ENCODE data around the gene GPBP1. TPM values are rescaled to one million over a fixed set of nuclear protein-coding genes. Genes with fewer than 3 reads are reported as not detected.

The GPBP1 gene
- polyA plus RNA-seq, 3 donors: 23.2 to 43.7 (median 30.9) TPM

GRCh38 chr5:57152316-57152715 is 21.5 kb upstream of the GPBP1 start:
- intact Hi-C loops (cut with micrococcal nuclease): no loop called here
- Mint-ChIP-seq H3K4me1 (no peaks in the 10 kb centered on the region), H3K9me3 (peaks cover 2 to 8% (median 7%) of the 10 kb centered on the region in 7 donors), H3K36me3 (no peaks in the 10 kb centered on the region), H3K4me3 (no peak overlapping the region), H3K27me3 (ENCODE audit: low read depth in 3 of 3) (peaks cover 0 to 1% (median 0%) of the 10 kb centered on the region in 3 donors), H3K27ac (no peak overlapping the region)
- no peaks in the 10 kb centered on the region for H3K36me3 ChIP-seq (replicated peaks in 1 of 2; ENCODE audit: control insufficient read depth in 1 of 2, insufficient read depth in 2 of 2, low read length in 2 of 2)
- H3K27me3 ChIP-seq (ENCODE audit: control insufficient read depth in 2 of 2, insufficient read depth in 2 of 2, low read length in 2 of 2): no peaks in the 10 kb centered on the region
- H2AFZ ChIP-seq (ENCODE audit: insufficient read depth, low read depth, low read length, poor library complexity, severe bottlenecking): no peak overlapping the region
- no peak overlapping the region for H3K4me2 ChIP-seq (replicated peaks; ENCODE audit: extremely low read depth, low read length, poor library complexity, severe bottlenecking)
- DNase-seq: no peak
- no peaks in the 10 kb centered on the region for H3K79me2 ChIP-seq (ENCODE audit: insufficient read depth, low read length)
- H3K9ac ChIP-seq (ENCODE audit: insufficient read depth, low read length, poor library complexity, severe bottlenecking): no peak overlapping the region
- H3K4me1 ChIP-seq (ENCODE audit: control insufficient read depth in 1 of 2, insufficient read depth in 2 of 2, low read length in 2 of 2): no peaks in the 10 kb centered on the region
- no peak overlapping the region for H3K4me3 ChIP-seq (replicated peaks in 1 of 3; ENCODE audit: low read depth in 2 of 3, low read length in 3 of 3)
- no peak overlapping the region for H3K27ac ChIP-seq (ENCODE audit: low read depth in 1 of 2, low read length in 2 of 2)
- WGBS (ENCODE audit: insufficient coverage): 88% methylated on average over 2 of the region's 4 CpGs
- no peak for TF ChIP-seq CTCF (IDR thresholded peaks at IDR 0.05)
- peaks cover 0 to under 1% of the 10 kb centered on the region in 2 donors for H3K9me3 ChIP-seq (replicated peaks in 1 of 2; ENCODE audit: control insufficient read depth in 1 of 2, insufficient read depth in 1 of 2, low read length in 2 of 2)
- no peaks in the 10 kb centered on the region for H4K20me1 ChIP-seq (ENCODE audit: insufficient read depth, low read length)

- Mint-ChIP-seq H3K27ac (no peak overlapping the region), H3K27me3 (ENCODE audit: low read depth in 3 of 3) (peaks cover 0 to 2% (median 1%) of the 10 kb centered on the region in 3 donors), H3K36me3 (no peaks in the 10 kb centered on the region), H3K9me3 (peaks cover 2 to 16% (median 11%) of the 10 kb centered on the region in 7 donors), H3K4me3 (no peak overlapping the region), H3K4me1 (no peaks in the 10 kb centered on the region)
- intact Hi-C loops (cut with micrococcal nuclease): no loop called here
- Histone ChIP-seq H3K79me2 (ENCODE audit: insufficient read depth, low read length) (no peaks in the 10 kb centered on the region), H3K4me2 (replicated peaks; ENCODE audit: extremely low read depth, low read length, poor library complexity, severe bottlenecking) (no peak overlapping the region), H3K9me3 (replicated peaks in 1 of 2; ENCODE audit: control insufficient read depth in 1 of 2, insufficient read depth in 1 of 2, low read length in 2 of 2) (peaks cover 0 to 7% of the 10 kb centered on the region in 2 donors), H3K36me3 (replicated peaks in 1 of 2; ENCODE audit: control insufficient read depth in 1 of 2, insufficient read depth in 2 of 2, low read length in 2 of 2) (no peaks in the 10 kb centered on the region), H3K27me3 (ENCODE audit: control insufficient read depth in 2 of 2, insufficient read depth in 2 of 2, low read length in 2 of 2) (no peaks in the 10 kb centered on the region), H3K4me3 (replicated peaks in 1 of 3; ENCODE audit: low read depth in 2 of 3, low read length in 3 of 3) (no peak overlapping the region), H2AFZ (ENCODE audit: insufficient read depth, low read depth, low read length, poor library complexity, severe bottlenecking) (no peak overlapping the region), H3K9ac (ENCODE audit: insufficient read depth, low read length, poor library complexity, severe bottlenecking) (no peak overlapping the region), H4K20me1 (ENCODE audit: insufficient read depth, low read length) (no peaks in the 10 kb centered on the region), H3K27ac (ENCODE audit: low read depth in 1 of 2, low read length in 2 of 2) (no peak overlapping the region), H3K4me1 (ENCODE audit: control insufficient read depth in 1 of 2, insufficient read depth in 2 of 2, low read length in 2 of 2) (no peaks in the 10 kb centered on the region)
- TF ChIP-seq CTCF (IDR thresholded peaks at IDR 0.05): no peak
- DNase-seq: no peak
- no CpG with 5 or more reads among the region's 2 CpGs for WGBS (ENCODE audit: insufficient coverage)
These were observed 18.8 kb upstream of the GPBP1 start for GRCh38 chr5:57155033-57155432.

All from CD14-positive monocyte (primary cell).